ENCODE data around the gene PDE6D.

GRCh38 chr2:231821908-231822307, 40.8 kb upstream of the PDE6D start:
- TF ChIP-seq, protein P1, sequence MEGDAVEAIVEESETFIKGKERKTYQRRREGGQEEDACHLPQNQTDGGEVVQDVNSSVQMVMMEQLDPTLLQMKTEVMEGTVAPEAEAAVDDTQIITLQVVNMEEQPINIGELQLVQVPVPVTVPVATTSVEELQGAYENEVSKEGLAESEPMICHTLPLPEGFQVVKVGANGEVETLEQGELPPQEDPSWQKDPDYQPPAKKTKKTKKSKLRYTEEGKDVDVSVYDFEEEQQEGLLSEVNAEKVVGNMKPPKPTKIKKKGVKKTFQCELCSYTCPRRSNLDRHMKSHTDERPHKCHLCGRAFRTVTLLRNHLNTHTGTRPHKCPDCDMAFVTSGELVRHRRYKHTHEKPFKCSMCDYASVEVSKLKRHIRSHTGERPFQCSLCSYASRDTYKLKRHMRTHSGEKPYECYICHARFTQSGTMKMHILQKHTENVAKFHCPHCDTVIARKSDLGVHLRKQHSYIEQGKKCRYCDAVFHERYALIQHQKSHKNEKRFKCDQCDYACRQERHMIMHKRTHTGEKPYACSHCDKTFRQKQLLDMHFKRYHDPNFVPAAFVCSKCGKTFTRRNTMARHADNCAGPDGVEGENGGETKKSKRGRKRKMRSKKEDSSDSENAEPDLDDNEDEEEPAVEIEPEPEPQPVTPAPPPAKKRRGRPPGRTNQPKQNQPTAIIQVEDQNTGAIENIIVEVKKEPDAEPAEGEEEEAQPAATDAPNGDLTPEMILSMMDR (IDR thresholded peaks at IDR 0.05; ENCODE audit: borderline replicate concordance, extremely low read depth, low read length, poor library complexity, severe bottlenecking): no peak
- TF ChIP-seq EZH2 (IDR thresholded peaks at IDR 0.05; ENCODE audit: borderline replicate concordance, low read depth, low read length, severe bottlenecking): no peak
